HG03280 (cell line): ENCODE measurements around the gene GPSM3.
"Not testable (repeated sequence)": the region's sequence is repeated elsewhere in the genome, so short reads cannot be mapped to it uniquely, and the experiment has no call there.

Source experiments
- ATAC-seq: cut with Tn5 transposase; IDR thresholded peaks from one replicate; pipeline ENCODE4 v1.9.1; 2021; ENCODE audit warnings: mild to moderate bottlenecking, moderate library complexity; ENCODE audit not compliant: unreplicated experiment

Gene GPSM3

GRCh38 chr6:32188381-32189068 is 3.9 kb downstream of the GPSM3 start:
- no peak for ATAC-seq

- ATAC-seq, result not testable (repeated sequence)
Observed at GRCh38 chr6:32187725-32188380, 4.6 kb downstream of the GPSM3 start.

- no peak for ATAC-seq
Observed at GRCh38 chr6:32187009-32187709, 5.3 kb downstream of the GPSM3 start.

GRCh38 chr6:32186151-32186840 is 6.1 kb downstream of the GPSM3 start:
- not testable (repeated sequence) for ATAC-seq

- not testable (repeated sequence) for ATAC-seq
Observed at GRCh38 chr6:32185681-32186131, 6.7 kb downstream of the GPSM3 start.

- ATAC-seq, result no peak
Observed at GRCh38 chr6:32184084-32184640, 8.3 kb downstream of the GPSM3 start, which contains the start of gene AGER. AGER (minus strand) TSS chr6:32184253; CDS start chr6:32184222, 31 bp downstream.

GRCh38 chr6:32183483-32184083 is 8.9 kb downstream of the GPSM3 start:
- ATAC-seq, result no peak

- no peak for ATAC-seq
Observed at GRCh38 chr6:32183030-32183429, 9.4 kb downstream of the GPSM3 start.

GRCh38 chr6:32182555-32182981 is 9.9 kb downstream of the GPSM3 start:
- no peak for ATAC-seq

- ATAC-seq, result no peak
Observed at GRCh38 chr6:32181915-32182529, 10.4 kb downstream of the GPSM3 start.

GRCh38 chr6:32181148-32181702 is 11.2 kb downstream of the GPSM3 start:
- ATAC-seq, result no peak

- ATAC-seq, result no peak
Observed at GRCh38 chr6:32179766-32180405, 12.6 kb downstream of the GPSM3 start.

GRCh38 chr6:32178547-32179440 is 13.6 kb downstream of the GPSM3 start:
- ATAC-seq, result no peak

GRCh38 chr6:32177788-32178546 is 14.5 kb downstream of the GPSM3 start, which contains the start of gene RNF5:
RNF5 (plus strand) TSS chr6:32178405; CDS start chr6:32178512, 107 bp downstream.
- peak; percentile 83 for ATAC-seq

- no peak for ATAC-seq
Observed at GRCh38 chr6:32177183-32177787, 15.2 kb downstream of the GPSM3 start.

GRCh38 chr6:32176476-32177182 is 15.8 kb downstream of the GPSM3 start:
- ATAC-seq, result no peak
